GM13977 (cell line): ENCODE results near the gene PGAP6.

ENCODE experiments used
- DNase-seq: peaks from one replicate; pipeline ENCODE4 v3.0.0; 2012; ENCODE audit warnings: low spot score
- CTCF ChIP-seq: IDR thresholded peaks from 2 replicates; pipeline ENCODE4 v1.5.1; 2012; ENCODE audit warnings: mild to moderate bottlenecking, control low read depth; ENCODE audit not compliant: insufficient read depth; ENCODE audit errors: extremely low read depth, missing control alignments
- in situ Hi-C: fragments of 300-500 bp; cut with MboI; formaldehyde crosslinking; loops from one replicate; pipeline ENCODE4 v1.12.0; 2022; ENCODE audit warnings: low sequenced_read_pairs, low pct_unique_long_range_greater_than_20kb, mixed read lengths, inconsistent platforms; ENCODE audit not compliant: unreplicated experiment

Gene PGAP6

GRCh38 chr16:377419-377951, 4.3 kb downstream of the PGAP6 start:
- DNase-seq, result no peak
- in situ Hi-C loops, result no loop called here
- TF ChIP-seq CTCF, result no peak

GRCh38 chr16:376817-377418, 4.9 kb downstream of the PGAP6 start:
- no peak for TF ChIP-seq CTCF
- no peak for DNase-seq
- in situ Hi-C loops, result no loop called here

DNA sequence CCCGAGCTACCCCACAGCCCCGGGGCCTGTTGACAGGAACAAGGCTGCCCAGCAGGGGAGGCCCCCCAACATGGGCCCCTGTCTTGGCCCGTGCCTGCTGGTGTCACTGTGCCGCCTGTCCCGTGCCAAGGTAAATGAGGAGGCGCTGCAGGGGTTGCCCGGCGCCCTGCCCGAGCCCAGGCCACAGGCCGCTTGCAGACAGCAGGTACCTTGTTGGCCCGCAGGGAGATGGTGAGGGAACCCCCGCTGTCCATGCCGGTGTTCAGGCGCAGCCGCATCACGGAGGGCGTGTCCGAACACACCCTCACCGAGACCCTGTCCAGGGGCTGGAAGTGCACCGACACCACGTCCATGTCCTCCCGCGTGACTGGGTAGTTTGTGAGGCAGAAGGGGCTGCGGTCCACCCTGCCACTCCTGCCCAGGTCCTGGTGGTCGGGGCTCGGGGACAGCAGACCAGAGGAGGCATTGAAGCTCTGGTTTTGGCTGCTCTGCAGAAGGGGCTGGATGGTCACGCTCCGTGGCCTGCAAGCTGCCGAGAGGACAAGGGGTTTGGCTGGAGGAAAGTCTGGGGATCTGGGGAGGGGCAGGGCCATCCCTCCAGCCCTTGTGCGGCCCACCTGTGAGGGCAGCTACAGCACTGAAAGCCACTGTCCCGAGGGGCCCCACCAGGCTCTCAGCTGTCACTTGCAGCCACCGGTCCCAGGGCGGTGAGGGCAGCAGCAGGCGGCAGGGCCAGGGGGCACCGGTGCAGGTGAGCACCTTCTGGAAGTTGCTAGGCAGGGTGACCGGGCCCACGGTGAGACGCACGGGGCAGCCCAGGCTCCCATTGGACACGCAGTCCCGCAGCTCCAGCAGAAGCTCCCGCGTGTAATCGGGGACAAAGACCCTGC, 5.6 kb downstream of the PGAP6 start:
- DNase-seq, result no peak
- TF ChIP-seq CTCF, result no peak
- in situ Hi-C loops, result no loop called here

- in situ Hi-C loops, result no loop called here
- TF ChIP-seq CTCF, result no peak
- no peak for DNase-seq
Measured at GRCh38 chr16:375212-375611, 6.6 kb downstream of the PGAP6 start.

- no peak for TF ChIP-seq CTCF
- no peak for DNase-seq
- in situ Hi-C loops, result no loop called here
Measured at GRCh38 chr16:374616-374926, 7.2 kb downstream of the PGAP6 start.

- in situ Hi-C loops, result no loop called here
- DNase-seq, result no peak
- no peak for TF ChIP-seq CTCF
Measured at GRCh38 chr16:373848-374615, 7.7 kb downstream of the PGAP6 start.
